ENCODE data around the gene CGAS. TPM values are rescaled to one million over a fixed set of nuclear protein-coding genes. Genes with fewer than 3 reads are reported as not detected.
"Not testable (repeated sequence)": the region's sequence is repeated elsewhere in the genome, so short reads cannot be mapped to it uniquely, and the experiment has no call there.

CGAS gene
- total RNA-seq, 2 donors from 2014 or later, result 20.7 to 26.9 TPM

GRCh38 chr6:73391675-73392074 lies 60.4 kb downstream of the CGAS start:
- ATAC-seq (replicated peaks in 1 of 2), result peak in 1 of 2 donors; percentile 5
- H3K4me1 Mint-ChIP-seq (ENCODE audit: low read depth), result peaks cover 4% of the 10 kb centered on the region
- H3K27ac Mint-ChIP-seq, result peak overlapping the region; percentile 66
- peaks cover 0 to 2% of the 10 kb centered on the region in 2 donors for H3K36me3 Mint-ChIP-seq (ENCODE audit: insufficient read depth in 2 of 2)
- H3K27me3 Mint-ChIP-seq (ENCODE audit: low read depth), result peaks cover 4% of the 10 kb centered on the region
- no peak for DNase-seq
- peak overlapping the region in 1 of 2 donors; percentile 33 for H3K4me3 Mint-ChIP-seq
- H3K9me3 Mint-ChIP-seq, result no peaks in the 10 kb centered on the region

- H3K9me3 Mint-ChIP-seq, result no peaks in the 10 kb centered on the region
- ATAC-seq (replicated peaks in 1 of 2) (no peak), DNase-seq (no peak)
- no peak overlapping the region for H3K27ac Mint-ChIP-seq
- H3K4me3 Mint-ChIP-seq, result no peak overlapping the region
- H3K4me1 Mint-ChIP-seq (ENCODE audit: low read depth), result peaks cover 4% of the 10 kb centered on the region
- H3K27me3 Mint-ChIP-seq (ENCODE audit: low read depth), result peaks cover 4% of the 10 kb centered on the region
- no peaks in the 10 kb centered on the region for H3K36me3 Mint-ChIP-seq (ENCODE audit: insufficient read depth in 2 of 2)
Observed at GRCh38 chr6:73389854-73390253, 62.2 kb downstream of the CGAS start.

- Mint-ChIP-seq H3K27ac (peak overlapping the region; percentile 77), H3K4me1 (ENCODE audit: low read depth) (peaks cover 4% of the 10 kb centered on the region), H3K27me3 (ENCODE audit: low read depth) (peaks cover 4% of the 10 kb centered on the region), H3K9me3 (no peaks in the 10 kb centered on the region), H3K36me3 (ENCODE audit: insufficient read depth in 2 of 2) (no peaks in the 10 kb centered on the region), H3K4me3 (peak overlapping the region; percentile 85 to 91)
- peak; percentile 91 to 94 for ATAC-seq (replicated peaks in 1 of 2)
- DNase-seq, result peak; percentile 69
Observed at GRCh38 chr6:73388800-73389512, 63.1 kb downstream of the CGAS start.

- Mint-ChIP-seq H3K9me3 (no peaks in the 10 kb centered on the region), H3K4me1 (ENCODE audit: low read depth) (peaks cover 4% of the 10 kb centered on the region), H3K27ac (peak overlapping the region; percentile 77), H3K4me3 (peak overlapping the region; percentile 85 to 91), H3K36me3 (ENCODE audit: insufficient read depth in 2 of 2) (no peaks in the 10 kb centered on the region), H3K27me3 (ENCODE audit: low read depth) (peaks cover 4% of the 10 kb centered on the region)
- DNase-seq (no peak), ATAC-seq (replicated peaks in 1 of 2) (peak; percentile 18)
Observed at GRCh38 chr6:73388433-73388799, 63.7 kb downstream of the CGAS start.

GRCh38 chr6:73382462-73383113 lies 69.5 kb downstream of the CGAS start:
- no peaks in the 10 kb centered on the region for H3K4me1 Mint-ChIP-seq (ENCODE audit: low read depth)
- no peaks in the 10 kb centered on the region for H3K9me3 Mint-ChIP-seq
- H3K4me3 Mint-ChIP-seq, result no peak overlapping the region
- no peak for ATAC-seq (replicated peaks in 1 of 2)
- H3K36me3 Mint-ChIP-seq (ENCODE audit: insufficient read depth in 2 of 2), result no peaks in the 10 kb centered on the region
- H3K27me3 Mint-ChIP-seq (ENCODE audit: low read depth), result no peaks in the 10 kb centered on the region
- no peak overlapping the region for H3K27ac Mint-ChIP-seq
- DNase-seq, result no peak

GRCh38 chr6:73381531-73381930 lies 70.6 kb downstream of the CGAS start:
- H3K27ac Mint-ChIP-seq; H3K27me3 Mint-ChIP-seq (ENCODE audit: low read depth); H3K4me1 Mint-ChIP-seq (ENCODE audit: low read depth); H3K4me3 Mint-ChIP-seq; DNase-seq; ATAC-seq (replicated peaks in 1 of 2); H3K9me3 Mint-ChIP-seq; H3K36me3 Mint-ChIP-seq (ENCODE audit: insufficient read depth in 2 of 2): not testable (repeated sequence)

- no peaks in the 10 kb centered on the region for H3K9me3 Mint-ChIP-seq
- H3K27ac Mint-ChIP-seq, result no peak overlapping the region
- no peaks in the 10 kb centered on the region for H3K4me1 Mint-ChIP-seq (ENCODE audit: low read depth)
- no peak for ATAC-seq (replicated peaks in 1 of 2)
- no peaks in the 10 kb centered on the region for H3K36me3 Mint-ChIP-seq (ENCODE audit: insufficient read depth in 2 of 2)
- no peak for DNase-seq
- no peaks in the 10 kb centered on the region for H3K27me3 Mint-ChIP-seq (ENCODE audit: low read depth)
- no peak overlapping the region for H3K4me3 Mint-ChIP-seq
Observed at GRCh38 chr6:73377225-73377624, 74.9 kb downstream of the CGAS start.

- DNase-seq (no peak), ATAC-seq (replicated peaks in 1 of 2) (no peak)
- no peak overlapping the region for H3K27ac Mint-ChIP-seq
- no peaks in the 10 kb centered on the region for H3K27me3 Mint-ChIP-seq (ENCODE audit: low read depth)
- H3K9me3 Mint-ChIP-seq, result no peaks in the 10 kb centered on the region
- H3K4me1 Mint-ChIP-seq (ENCODE audit: low read depth), result no peaks in the 10 kb centered on the region
- no peaks in the 10 kb centered on the region for H3K36me3 Mint-ChIP-seq (ENCODE audit: insufficient read depth in 2 of 2)
- no peak overlapping the region for H3K4me3 Mint-ChIP-seq
Observed at GRCh38 chr6:73375216-73375615, 76.9 kb downstream of the CGAS start.

Other genes with a start within 250 kb of the CGAS start
- not detected for gene KHDC1L, start 226.8 kb downstream of the CGAS start, total RNA-seq
- gene KHDC1, start 189.1 kb downstream of the CGAS start, total RNA-seq, result 1 to 10 TPM; 3.4 to 3.7 TPM
- not detected for gene DPPA5, start 98.0 kb downstream of the CGAS start, total RNA-seq
- gene KHDC3L, start 89.6 kb downstream of the CGAS start, total RNA-seq, result not detected
- under 1 TPM; 0.76 to 0.77 TPM for gene OOEP, start 82.4 kb downstream of the CGAS start, total RNA-seq
- gene DDX43, start 57.5 kb downstream of the CGAS start, total RNA-seq, result under 1 TPM; 0.77 to 0.93 TPM
- gene MTO1, start 9.4 kb upstream of the CGAS start, total RNA-seq, result 10 to 100 TPM; 49.6 to 68.8 TPM
- gene EEF1A1, start 68.7 kb upstream of the CGAS start, total RNA-seq, result over 10,000 TPM; 15,536 to 16,076 TPM
- 1 to 10 TPM; 3.2 to 4.7 TPM for gene SLC17A5, start 201.7 kb upstream of the CGAS start, total RNA-seq
- 10 to 100 TPM; 14.9 to 21.6 TPM for gene CD109, start 243.9 kb upstream of the CGAS start, total RNA-seq

All from activated T-cell treated with anti-CD3 and anti-CD28 coated beads, Interleukin-2, amount 50 U/mL, for 72 hours (primary cell).